T-cell (primary cell): ENCODE data around the gene ACSF3. TPM values are rescaled to one million over a fixed set of nuclear protein-coding genes. Genes with fewer than 3 reads are reported as not detected.

ENCODE experiments used
- ATAC-seq, 4 experiments: fragments of 200-7000 bp in 3 of 4; fragments of 150-1000 bp in 1 of 4; cut with Tn5 transposase; replicated peaks in 1 of 4; 1 replicate in 3 of 4; 2 replicates in 1 of 4; pipeline ENCODE4 v1.10.0; 2021; ENCODE audit warnings: moderate library complexity in 3 of 4, mild to moderate bottlenecking in 2 of 4, moderate number of reproducible peaks in 1 of 4
- CTCF ChIA-PET, 2 donors: fragments of 300-600 bp; sonication (Branson Sonifier 250); formaldehyde crosslinking; loops; one replicate each; lab custom pipeline; 2022; ENCODE audit warnings: antibody characterized with exemption in 2 of 2; lab: Charles Lee
- POLR2A ChIA-PET, 2 donors: fragments of 300-600 bp; sonication (Branson Sonifier 250); formaldehyde crosslinking; loops; one replicate each; lab custom pipeline; 2022; ENCODE audit warnings: antibody characterized with exemption in 2 of 2; lab: Charles Lee
- DNase-seq, 35 experiments: peaks; one replicate each; pipeline versions ENCODE4 v3.0.0 to v3.0.0-alpha.2; 2013 to 2023
- H3K27ac ChIP-seq: one replicate; pipeline ENCODE4 v1.5.1; 2013; ENCODE audit warnings: low read length
- H3K27me3 ChIP-seq, 2 experiments: replicated peaks in 1 of 2; 1 replicate in 1 of 2; 2 replicates in 1 of 2; pipeline versions ENCODE4 v1.6.1 to v1.7.0; 2013; ENCODE audit warnings: low read length in 1 of 2, mixed read lengths in 1 of 2; ENCODE audit not compliant: control insufficient read depth in 2 of 2, insufficient read depth in 2 of 2; ENCODE audit errors: extremely low read depth in 1 of 2
- H3K36me3 ChIP-seq, 2 donors: 1 replicate in 1 of 2; 2 replicates in 1 of 2; pipeline versions ENCODE4 v1.6.1 to v1.7.0; 2013; ENCODE audit warnings: low read length in 1 of 2; ENCODE audit not compliant: control insufficient read depth in 2 of 2, insufficient read depth in 1 of 2; ENCODE audit errors: extremely low read depth in 1 of 2
- H3K4me1 ChIP-seq, 2 experiments: 1 replicate in 1 of 2; 2 replicates in 1 of 2; pipeline versions ENCODE4 v1.6.1 to v1.7.0; 2013; ENCODE audit warnings: low read length in 2 of 2, mixed read lengths in 1 of 2; ENCODE audit not compliant: insufficient read depth in 2 of 2, control insufficient read depth in 1 of 2; ENCODE audit errors: extremely low read depth in 1 of 2
- H3K4me3 ChIP-seq, 2 donors: 1 replicate in 1 of 2; 2 replicates in 1 of 2; pipeline versions ENCODE4 v1.5.1 to v1.7.0; 2013; ENCODE audit warnings: mild to moderate bottlenecking in 2 of 2, low read length in 1 of 2, moderate library complexity in 1 of 2; ENCODE audit not compliant: control insufficient read depth in 1 of 2; ENCODE audit errors: extremely low read depth in 1 of 2
- H3K9me3 ChIP-seq: 2 replicates; pipeline ENCODE4 v1.7.0; 2013
- H3K27ac Mint-ChIP-seq, 2 donors: one replicate each; pipeline ENCODE4 v1.8.0; 2020 to 2021; ENCODE audit warnings: mild to moderate bottlenecking in 2 of 2, mixed read lengths in 2 of 2
- H3K27me3 Mint-ChIP-seq, 2 donors: one replicate each; pipeline ENCODE4 v1.8.0; 2021 to 2022; ENCODE audit warnings: mixed read lengths in 2 of 2
- H3K36me3 Mint-ChIP-seq: one replicate; pipeline ENCODE4 v1.8.0; 2021; ENCODE audit warnings: mixed read lengths
- H3K4me1 Mint-ChIP-seq, 3 donors: one replicate each; pipeline ENCODE4 v1.8.0; 2020 to 2022; ENCODE audit warnings: mixed read lengths in 3 of 3, mild to moderate bottlenecking in 1 of 3
- H3K4me3 Mint-ChIP-seq, 3 donors: one replicate each; pipeline ENCODE4 v1.8.0; 2020 to 2022; ENCODE audit warnings: mild to moderate bottlenecking in 3 of 3, mixed read lengths in 3 of 3, moderate library complexity in 3 of 3
- H3K9me3 Mint-ChIP-seq, 3 donors: one replicate each; pipeline ENCODE4 v1.8.0; 2020 to 2022; ENCODE audit warnings: mixed read lengths in 3 of 3
- WGBS: methylation state at CpG from one replicate; pipeline ENCODE4 v1.1.5; 2013; ENCODE audit warnings: missing lambda C conversion rate; ENCODE audit not compliant: insufficient coverage; 5-methylcytosine and 5-hydroxymethylcytosine counted together
- total RNA-seq, 35 experiments: library from RNA in 6 of 35; stranded (reverse) in 6 of 35; fragments of 120-200 nt in 1 of 35; gene quantifications; one replicate each; pipeline versions ENCODE4 v1.2.1 to v1.2.4 and lab custom pipeline; 2013 to 2026

ACSF3 gene
- total RNA-seq, 5 donors from 2014 or later (not counting 1 experiment from before 2014, with no cell fraction given): 70.5 to 102 (median 79.9) TPM

GRCh38 chr16:89047331-89048089 is 46.1 kb upstream of the ACSF3 start:
- Histone ChIP-seq H3K36me3 (no peaks in the 10 kb centered on the region), H3K27ac (no peak overlapping the region), H3K9me3 (no peaks in the 10 kb centered on the region), H3K4me3 (no peak overlapping the region), H3K27me3 (peaks cover 0 to 9% of the 10 kb centered on the region in 2 experiments), H3K4me1 (no peaks in the 10 kb centered on the region)
- no peak overlapping the region for H3K27ac Mint-ChIP-seq
- 79% methylated on average over 23 of the region's 27 CpGs for WGBS
- ATAC-seq: no peak
- no peaks in the 10 kb centered on the region for H3K36me3 Mint-ChIP-seq
- H3K4me1 Mint-ChIP-seq: peaks cover 0 to 7% (median 0%) of the 10 kb centered on the region in 3 donors
- peaks cover 0 to 3% of the 10 kb centered on the region in 2 donors for H3K27me3 Mint-ChIP-seq
- ChIA-PET CTCF (no interaction called here), POLR2A (no interaction called here)
- no peak for DNase-seq
- H3K4me3 Mint-ChIP-seq: no peak overlapping the region
- peaks cover 0 to 5% (median 0%) of the 10 kb centered on the region in 3 donors for H3K9me3 Mint-ChIP-seq

GRCh38 chr16:89048090-89048725 is 45.4 kb upstream of the ACSF3 start:
- no peak overlapping the region for H3K27ac Mint-ChIP-seq
- POLR2A ChIA-PET: no interaction called here
- H3K4me1 ChIP-seq: no peaks in the 10 kb centered on the region
- H3K36me3 ChIP-seq: no peaks in the 10 kb centered on the region
- no peak overlapping the region for H3K27ac ChIP-seq
- CTCF ChIA-PET: no interaction called here
- no peaks in the 10 kb centered on the region for H3K36me3 Mint-ChIP-seq
- H3K4me3 ChIP-seq: no peak overlapping the region
- peaks cover 0 to 9% of the 10 kb centered on the region in 2 experiments for H3K27me3 ChIP-seq
- 69% methylated on average over 29 of the region's 38 CpGs for WGBS
- no peak overlapping the region for H3K4me3 Mint-ChIP-seq
- ATAC-seq (no peak), DNase-seq (no peak)
- H3K9me3 Mint-ChIP-seq: peaks cover 0 to 5% (median 0%) of the 10 kb centered on the region in 3 donors
- H3K4me1 Mint-ChIP-seq: peaks cover 0 to 13% (median 2%) of the 10 kb centered on the region in 3 donors
- no peaks in the 10 kb centered on the region for H3K9me3 ChIP-seq
- peaks cover 0 to 5% of the 10 kb centered on the region in 2 donors for H3K27me3 Mint-ChIP-seq

GRCh38 chr16:89048871-89049422 is 44.7 kb upstream of the ACSF3 start:
- no peaks in the 10 kb centered on the region for H3K36me3 ChIP-seq
- peaks cover 0 to 9% of the 10 kb centered on the region in 2 experiments for H3K27me3 ChIP-seq
- H3K9me3 Mint-ChIP-seq: peaks cover 0 to 5% (median 0%) of the 10 kb centered on the region in 3 donors
- ATAC-seq (no peak), DNase-seq (no peak)
- H3K4me1 Mint-ChIP-seq: peaks cover 0 to 17% (median 2%) of the 10 kb centered on the region in 3 donors
- WGBS: 87% methylated on average over 24 of the region's 24 CpGs
- no peak overlapping the region for H3K4me3 ChIP-seq
- no peak overlapping the region for H3K4me3 Mint-ChIP-seq
- no peaks in the 10 kb centered on the region for H3K36me3 Mint-ChIP-seq
- H3K4me1 ChIP-seq: no peaks in the 10 kb centered on the region
- POLR2A ChIA-PET: no interaction called here
- H3K27me3 Mint-ChIP-seq: peaks cover 0 to 5% of the 10 kb centered on the region in 2 donors
- CTCF ChIA-PET: no interaction called here
- H3K9me3 ChIP-seq: no peaks in the 10 kb centered on the region
- H3K27ac Mint-ChIP-seq: no peak overlapping the region
- no peak overlapping the region for H3K27ac ChIP-seq

GRCh38 chr16:89049484-89050118 is 44.1 kb upstream of the ACSF3 start:
- no peak overlapping the region for H3K27ac Mint-ChIP-seq

GRCh38 chr16:89050119-89050867 is 43.4 kb upstream of the ACSF3 start:
- H3K27me3 ChIP-seq: peaks cover 0 to 12% of the 10 kb centered on the region in 2 experiments
- DNase-seq (no peak), ATAC-seq (no peak)
- Mint-ChIP-seq H3K27ac (no peak overlapping the region), H3K27me3 (peaks cover 0 to 5% of the 10 kb centered on the region in 2 donors), H3K36me3 (no peaks in the 10 kb centered on the region), H3K9me3 (peaks cover 0 to 5% (median 0%) of the 10 kb centered on the region in 3 donors), H3K4me1 (peaks cover 0 to 17% (median 2%) of the 10 kb centered on the region in 3 donors), H3K4me3 (no peak overlapping the region)
- no peaks in the 10 kb centered on the region for H3K4me1 ChIP-seq
- no peak overlapping the region for H3K27ac ChIP-seq
- WGBS: 88% methylated on average over 11 of the region's 21 CpGs
- POLR2A ChIA-PET: no interaction called here
- CTCF ChIA-PET: no interaction called here
- H3K4me3 ChIP-seq: no peak overlapping the region
- H3K9me3 ChIP-seq: no peaks in the 10 kb centered on the region
- no peaks in the 10 kb centered on the region for H3K36me3 ChIP-seq

More at GRCh38 chr16:89049484-89050118, 44.1 kb upstream of the ACSF3 start:
- Mint-ChIP-seq H3K4me1 (peaks cover 0 to 17% (median 2%) of the 10 kb centered on the region in 3 donors), H3K4me3 (no peak overlapping the region), H3K36me3 (no peaks in the 10 kb centered on the region), H3K9me3 (peaks cover 0 to 5% (median 0%) of the 10 kb centered on the region in 3 donors), H3K27me3 (peaks cover 0 to 5% of the 10 kb centered on the region in 2 donors)
- ChIA-PET CTCF (no interaction called here), POLR2A (no interaction called here)
- Histone ChIP-seq H3K9me3 (no peaks in the 10 kb centered on the region), H3K27ac (no peak overlapping the region), H3K36me3 (no peaks in the 10 kb centered on the region), H3K27me3 (peaks cover 0 to 9% of the 10 kb centered on the region in 2 experiments), H3K4me3 (no peak overlapping the region), H3K4me1 (no peaks in the 10 kb centered on the region)
- 84% methylated on average over 21 of the region's 22 CpGs for whole genome bisulfite sequencing
- no peak for ATAC-seq
- no peak for DNase-seq
